Fibroblast of mammary gland (primary cell): ENCODE data around the gene SLC12A7.

Experiments
- DNase-seq: peaks from one replicate; pipeline ENCODE4 v3.0.0-alpha.2; 2010; ENCODE audit warnings: low read depth
- H3K4me3 ChIP-seq: 2 replicates; pipeline ENCODE4 v1.5.1; 2011; ENCODE audit warnings: low read depth, mild to moderate bottlenecking, low read length, moderate library complexity; ENCODE audit not compliant: control insufficient read depth
- CTCF ChIP-seq: conservative IDR thresholded peaks from 2 replicates; pipeline ENCODE4 v1.5.1; 2011; ENCODE audit warnings: low read depth, low read length, inconsistent platforms; ENCODE audit not compliant: control insufficient read depth, insufficient read depth

SLC12A7 gene

DNA sequence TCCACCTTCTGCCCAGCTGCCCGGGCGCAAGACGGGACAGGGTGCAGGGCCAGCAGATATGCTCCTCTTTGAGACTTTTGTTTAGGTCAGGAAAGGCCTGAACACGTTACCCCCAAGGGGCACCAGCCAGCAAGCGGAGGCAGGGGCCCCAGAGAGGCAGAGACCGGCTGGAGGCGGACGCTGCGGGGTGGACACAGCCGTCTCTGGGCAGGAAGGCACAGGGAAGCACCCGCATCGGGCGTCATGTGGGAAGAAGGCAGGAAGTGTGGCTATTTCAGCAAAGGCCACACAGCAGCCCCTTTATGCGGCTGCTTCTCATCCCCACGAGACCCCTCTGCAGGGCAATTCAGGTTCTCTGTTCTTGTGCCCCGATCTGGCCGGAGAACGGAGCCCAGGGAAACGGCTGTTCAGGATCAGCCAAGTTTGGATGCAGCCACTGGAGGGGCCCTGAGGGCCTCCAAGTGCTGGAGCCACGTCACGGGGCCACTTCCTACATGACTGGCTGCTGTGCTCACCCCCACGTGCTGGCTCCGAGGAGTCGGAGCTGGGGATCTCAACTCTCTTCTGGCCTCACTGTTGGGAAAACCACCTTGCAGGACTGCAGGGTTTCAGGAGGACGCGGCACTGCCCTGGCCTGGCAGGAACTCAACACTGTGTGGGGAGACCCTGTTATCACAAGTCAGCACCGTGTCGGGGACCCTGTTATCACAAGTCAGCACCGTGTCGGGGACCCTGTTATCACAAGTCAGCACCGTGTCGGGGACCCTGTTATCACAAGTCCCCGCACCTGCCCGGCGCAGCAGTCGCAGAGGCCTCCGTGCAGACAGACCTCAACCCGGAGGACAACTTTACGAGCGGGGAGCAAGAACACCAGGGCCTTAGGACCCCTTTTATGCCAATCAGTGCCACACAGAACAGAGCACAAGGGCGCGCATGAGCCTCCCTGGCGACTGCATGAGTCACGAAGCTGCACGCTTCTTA, 44.4 kb downstream of the SLC12A7 start:
- DNase-seq: no peak
- TF ChIP-seq CTCF: no peak
- no peak overlapping the region for H3K4me3 ChIP-seq

DNA sequence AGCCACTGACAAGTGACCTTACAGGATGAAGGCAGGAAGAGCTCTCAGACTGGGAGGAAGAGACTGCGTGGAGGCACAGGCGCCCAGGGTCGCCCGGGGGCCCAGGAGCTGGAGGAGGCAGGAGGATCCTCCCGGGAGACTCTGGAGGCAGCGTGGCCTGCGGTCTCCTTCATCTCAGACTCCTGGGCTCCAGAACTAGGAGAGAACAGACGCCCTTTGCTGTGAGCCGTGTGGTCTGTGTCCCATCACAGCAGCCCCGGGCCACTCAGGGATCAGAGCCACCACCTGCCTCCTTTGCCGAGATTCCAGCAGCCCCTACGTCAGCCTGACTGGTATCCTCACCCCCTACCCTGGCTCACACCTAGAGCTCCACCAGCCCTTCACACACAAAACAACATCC, 45.2 kb downstream of the SLC12A7 start:
- no peak for TF ChIP-seq CTCF
- DNase-seq: no peak
- no peak overlapping the region for H3K4me3 ChIP-seq

DNA sequence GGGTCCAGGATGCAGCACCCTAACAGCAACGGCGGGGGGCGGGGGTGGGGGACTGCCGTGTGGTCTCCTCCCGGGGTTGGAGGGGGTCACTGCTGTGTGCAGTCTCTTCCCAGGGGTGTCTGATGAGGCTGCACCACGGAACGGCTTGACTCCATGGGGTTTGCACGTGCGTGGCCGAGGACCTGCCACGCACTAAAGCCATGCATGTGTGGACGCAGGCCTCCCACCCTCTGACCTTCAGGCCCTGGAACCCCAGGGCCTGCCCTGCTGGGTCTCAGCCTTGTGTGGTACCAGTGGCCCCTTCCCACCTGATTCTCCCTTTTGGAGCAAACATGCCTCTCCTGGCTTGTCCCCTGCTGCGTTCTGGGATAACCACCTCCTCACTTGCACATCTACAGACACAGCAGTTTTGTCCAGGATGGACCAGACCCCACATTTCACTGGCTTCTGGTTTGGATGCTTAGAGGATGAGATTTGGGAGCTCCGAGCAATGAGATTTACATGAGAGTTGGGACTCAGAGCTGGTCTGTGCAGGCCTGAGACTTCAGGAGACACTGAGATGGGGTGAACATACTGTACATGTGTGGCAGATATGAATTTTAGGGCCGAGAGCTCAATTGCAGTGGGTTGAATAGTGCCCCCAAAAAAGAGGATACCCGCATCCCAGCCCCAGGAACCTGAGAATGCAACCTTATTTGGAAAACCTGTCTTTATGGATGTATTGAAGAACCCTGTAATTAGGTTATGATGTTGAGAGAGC, 45.8 kb downstream of the SLC12A7 start:
- no peak overlapping the region for H3K4me3 ChIP-seq
- no peak for TF ChIP-seq CTCF
- no peak for DNase-seq

- no peak for TF ChIP-seq CTCF
These were observed 46.6 kb downstream of the SLC12A7 start for GRCh38 chr5:1065143-1065750.

GRCh38 chr5:1064383-1065142, 47.3 kb downstream of the SLC12A7 start:
- no peak overlapping the region for H3K4me3 ChIP-seq
- TF ChIP-seq CTCF: no peak
- no peak for DNase-seq

More at GRCh38 chr5:1065143-1065750, 46.6 kb downstream of the SLC12A7 start:
- H3K4me3 ChIP-seq: no peak overlapping the region
- no peak for DNase-seq

DNA sequence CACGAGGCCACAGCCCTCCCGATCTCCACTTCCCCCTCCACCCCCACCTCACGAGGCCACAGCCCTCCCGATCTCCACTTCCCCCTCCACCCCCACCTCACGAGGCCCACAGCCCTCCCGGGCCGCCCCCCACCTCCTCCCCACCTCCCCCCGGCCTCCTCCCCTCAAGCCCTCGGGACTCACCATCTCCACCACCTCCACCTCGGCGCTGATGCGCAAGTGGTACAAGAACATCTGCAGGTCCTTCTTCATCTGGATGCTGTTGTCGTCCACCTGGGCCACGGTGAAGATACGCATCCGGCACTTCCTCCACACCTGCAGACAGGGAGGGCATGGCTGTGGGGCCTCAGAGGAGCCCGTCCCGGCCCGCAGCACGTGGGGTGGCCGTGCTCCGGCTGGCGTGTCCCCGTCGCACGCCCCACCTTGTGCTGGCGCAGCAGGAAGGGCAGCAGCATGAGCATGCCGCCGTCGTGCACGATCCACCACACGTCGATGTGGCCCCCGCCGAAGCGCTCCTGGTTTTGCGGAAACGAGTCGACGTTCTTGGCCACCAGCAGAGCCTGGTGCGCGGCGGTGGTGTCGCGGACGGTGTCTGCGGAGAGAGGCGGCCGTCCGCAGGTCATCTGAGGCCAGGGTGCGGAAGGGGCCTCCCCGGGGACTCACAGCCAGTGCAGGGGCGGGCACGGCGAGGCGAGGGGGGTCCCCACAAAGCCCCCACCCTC, 48.0 kb downstream of the SLC12A7 start:
- no peak for TF ChIP-seq CTCF
- no peak overlapping the region for H3K4me3 ChIP-seq
- no peak for DNase-seq
